GM12878 (cell line): Measurements from ENCODE around the gene TEAD4. TPM values are rescaled to one million over a fixed set of nuclear protein-coding genes. Genes with fewer than 3 reads are reported as not detected.

Experiments used
- ATAC-seq: fragments of 200-7000 bp; cut with Tn5 transposase; 3 replicates; pipeline ENCODE4 v1.9.1; 2020; ENCODE audit warnings: mild to moderate bottlenecking, moderate library complexity
- BruUV-seq: library from RNA; stranded (reverse); fragments of 400-500 nt; replicated peaks from 2 replicates; lab custom pipeline; 2021; lab: Mats Ljungman, UMichigan
- CTCF ChIA-PET: fragments of 300-600 bp; sonication (Branson Sonifier 250); formaldehyde crosslinking; extraction: SDS; loops from one replicate; lab custom pipeline; 2021; ENCODE audit warnings: inconsistent platforms; lab: Yijun Ruan, JAX
- POLR2A ChIA-PET: fragments of 350-600 bp; formaldehyde crosslinking; extraction: SDS; loops from one replicate; lab custom pipeline; 2021; ENCODE audit warnings: inconsistent platforms; lab: Charles Lee
- RAD21 ChIA-PET: fragments of 300-600 bp; sonication (Branson Sonifier 250); formaldehyde crosslinking; loops from one replicate; lab custom pipeline; 2023; ENCODE audit warnings: antibody characterized with exemption; ENCODE audit not compliant: unreplicated experiment; lab: Charles Lee
- SMC1A ChIA-PET: fragments of 300-600 bp; sonication (Branson Sonifier 250); formaldehyde crosslinking; loops from one replicate; lab custom pipeline; 2023; ENCODE audit not compliant: unreplicated experiment, uncharacterized antibody; lab: Charles Lee
- DNase-seq: peaks from one replicate; pipeline ENCODE4 v3.0.0-alpha.2; 2011; ENCODE audit warnings: low read depth, low spot score
- FAIRE-seq: peaks from 3 replicates; lab custom pipeline; 2011; peaks lifted over from hg19 to GRCh38; lab: Jason Lieb, UNC
- H2AFZ ChIP-seq: 2 replicates; pipeline ENCODE4 v1.6.0; 2011; ENCODE audit warnings: low read depth, low read length, control low read depth; ENCODE audit not compliant: control insufficient read depth
- H3K27ac ChIP-seq: 2 replicates; pipeline ENCODE4 v1.5.1; 2011; ENCODE audit warnings: control low read depth; ENCODE audit not compliant: control insufficient read depth, insufficient read depth
- H3K27me3 ChIP-seq, 2 experiments: replicated peaks in 1 of 2; 2 replicates each; pipeline versions ENCODE4 v1.6.0 to v1.6.1; 2011; ENCODE audit warnings: low read length in 1 of 2; ENCODE audit not compliant: control insufficient read depth in 2 of 2, insufficient read depth in 2 of 2
- H3K36me3 ChIP-seq, 2 experiments: 2 replicates each; pipeline ENCODE4 v1.5.1; 2011; ENCODE audit warnings: low read length in 1 of 2; ENCODE audit not compliant: control insufficient read depth in 2 of 2, insufficient read depth in 2 of 2
- H3K4me1 ChIP-seq: 2 replicates; pipeline ENCODE4 v1.6.1; 2011; ENCODE audit warnings: mild to moderate bottlenecking, low read length, moderate library complexity, mixed read lengths; ENCODE audit not compliant: control insufficient read depth, insufficient read depth
- H3K4me2 ChIP-seq: 2 replicates; pipeline ENCODE4 v1.6.0; 2011; ENCODE audit warnings: control low read depth; ENCODE audit not compliant: control insufficient read depth, insufficient read depth
- H3K4me3 ChIP-seq: fragments of 200-600 bp; sonication (generic); 2 replicates; pipeline ENCODE4 v1.5.1; 2016
- H3K79me2 ChIP-seq: 2 replicates; pipeline ENCODE4 v1.6.0; 2011; ENCODE audit warnings: low read length; ENCODE audit not compliant: control insufficient read depth, insufficient read depth
- H3K9ac ChIP-seq: 2 replicates; pipeline ENCODE4 v1.8.0; 2011; ENCODE audit warnings: low read length, control low read depth, mixed read lengths; ENCODE audit not compliant: control insufficient read depth, insufficient read depth
- H3K9me3 ChIP-seq: replicated peaks from 3 replicates; pipeline ENCODE4 v1.5.1; 2011; ENCODE audit warnings: mild to moderate bottlenecking, low read length; ENCODE audit not compliant: control insufficient read depth, insufficient read depth
- H4K20me1 ChIP-seq: 2 replicates; pipeline ENCODE4 v1.6.0; 2011; ENCODE audit not compliant: control insufficient read depth, insufficient read depth
- BCL11A ChIP-seq: IDR thresholded peaks from 2 replicates; pipeline ENCODE4 v1.6.1; 2011; ENCODE audit warnings: low read depth, low read length
- EGR1 ChIP-seq, 2 experiments: IDR thresholded peaks; 1 replicate in 1 of 2; 2 replicates in 1 of 2; pipeline ENCODE4 v1.6.1; 2011 to 2012; ENCODE audit warnings: low read depth in 2 of 2, low read length in 2 of 2, borderline replicate concordance in 1 of 2, mild to moderate bottlenecking in 1 of 2, moderate library complexity in 1 of 2
- HCFC1 ChIP-seq: fragments of 150-350 bp; IDR thresholded peaks from 2 replicates; pipeline ENCODE4 v1.6.1; 2014; ENCODE audit warnings: low read length
- HDGF ChIP-seq: fragments of 450-650 bp; IDR thresholded peaks from 2 replicates; pipeline ENCODE4 v1.6.1; 2016; ENCODE audit warnings: antibody characterized with exemption
- KAT2A ChIP-seq: conservative IDR thresholded peaks from 2 replicates; pipeline ENCODE4 v1.6.1; 2011; ENCODE audit warnings: low read depth, low read length; ENCODE audit not compliant: control insufficient read depth
- PAX5 ChIP-seq: IDR thresholded peaks from 2 replicates; pipeline ENCODE4 v1.6.1; 2011; ENCODE audit warnings: low read depth, low read length, borderline replicate concordance
- PAX8 ChIP-seq: fragments of 450-650 bp; IDR thresholded peaks from 2 replicates; pipeline ENCODE4 v1.6.1; 2017; ENCODE audit warnings: mild to moderate bottlenecking, moderate library complexity
- PML ChIP-seq: IDR thresholded peaks from 2 replicates; pipeline ENCODE4 v1.6.1; 2012; ENCODE audit warnings: low read length, inconsistent platforms
- POLR2AphosphoS2 ChIP-seq: IDR thresholded peaks from 2 replicates; pipeline ENCODE4 v1.6.1; 2011; ENCODE audit warnings: low read depth, mild to moderate bottlenecking, low read length, improper control_type of control experiment, moderate library complexity
- POLR2AphosphoS5 ChIP-seq: IDR thresholded peaks from 2 replicates; pipeline ENCODE4 v1.6.1; 2011; ENCODE audit warnings: mild to moderate bottlenecking, low read length, inconsistent platforms
- RAD21 ChIP-seq: IDR thresholded peaks from 2 replicates; pipeline ENCODE4 v1.6.1; 2011; ENCODE audit warnings: mild to moderate bottlenecking, low read depth, low read length, moderate library complexity; ENCODE audit not compliant: insufficient read depth
- RFX5 ChIP-seq: IDR thresholded peaks from 2 replicates; pipeline ENCODE4 v1.6.1; 2011; ENCODE audit warnings: low read depth, low read length, improper control_type of control experiment
- RUNX3 ChIP-seq: IDR thresholded peaks from 2 replicates; pipeline ENCODE4 v1.6.1; 2012; ENCODE audit warnings: low read length, inconsistent platforms
- SMARCA5 ChIP-seq: fragments of 450-650 bp; IDR thresholded peaks from 2 replicates; pipeline ENCODE4 v1.6.1; 2017; ENCODE audit warnings: mild to moderate bottlenecking
- SP1 ChIP-seq: IDR thresholded peaks from one replicate; pipeline ENCODE4 v1.6.1; 2011; ENCODE audit warnings: low read depth, low read length
- TCF7 ChIP-seq: IDR thresholded peaks from 2 replicates; pipeline ENCODE4 v1.6.1; 2014; ENCODE audit warnings: antibody characterized with exemption, borderline replicate concordance
- WGBS: methylation state at CpG from one replicate; pipeline ENCODE4 v1.1.6; 2016; ENCODE audit warnings: low lambda C conversion rate; ENCODE audit not compliant: insufficient replicate concordance, insufficient coverage; ENCODE audit errors: missing lambda C conversion rate; 5-methylcytosine and 5-hydroxymethylcytosine counted together
- in situ Hi-C: fragments of 300-500 bp; cut with MboI; formaldehyde crosslinking; loops from 9 replicates; pipeline ENCODE4 v1.14.3; 2018; ENCODE audit warnings: mixed read lengths
- intact Hi-C: fragments of 100-400 bp; cut with micrococcal nuclease; formaldehyde crosslinking; loops from one replicate; pipeline ENCODE4 v1.14.2; 2022; ENCODE audit not compliant: unreplicated experiment
- polyA plus RNA-seq, 11 experiments: library from polyadenylated mRNA; depleted of rRNA in 4 of 11; unstranded in 6 of 11; stranded (reverse) in 5 of 11; fragments of >200 nt; fragmentation: Nextera tagmentation in 4 of 11; fragmentation: Illumina TruSeq in 1 of 11; extraction: Ambion mirVana in 4 of 11; extraction: Trizol in 1 of 11; gene quantifications; 1 replicate in 1 of 11; 2 replicates in 10 of 11; pipeline versions ENCODE4 v1.2.1 to v1.2.3, GENCODE V29; 2011 to 2016; ENCODE audit warnings: inconsistent platforms in 2 of 11, missing spikeins in 2 of 11, low read depth in 1 of 11
- total RNA-seq, 4 experiments: library from RNA; depleted of rRNA in 3 of 4; stranded (reverse); fragments of >200 nt in 3 of 4; fragmentation: Illumina TruSeq in 1 of 4; extraction: Trizol in 1 of 4; gene quantifications; 2 replicates each; pipeline versions ENCODE4 v1.2.1 to v1.2.3, GENCODE V29; 2013 to 2021
- TF ChIP-seq, protein P1 (sequence below): fragments of 450-650 bp; IDR thresholded peaks from 2 replicates; pipeline ENCODE4 v1.6.1; 2017; ENCODE audit warnings: antibody characterized with exemption, mild to moderate bottlenecking, moderate library complexity
- TF ChIP-seq, protein P2 (sequence below): fragments of 450-650 bp; IDR thresholded peaks from 2 replicates; pipeline ENCODE4 v1.6.1; 2014; ENCODE audit warnings: mild to moderate bottlenecking
- TF ChIP-seq, protein P3 (sequence below): IDR thresholded peaks from 2 replicates; pipeline ENCODE4 v1.6.1; 2012; ENCODE audit warnings: low read depth, low read length, improper control_type of control experiment
- TF ChIP-seq, protein P4 (sequence below): IDR thresholded peaks from 2 replicates; pipeline ENCODE4 v1.6.1; 2012; ENCODE audit warnings: low read depth, low read length, improper control_type of control experiment

The TEAD4 gene
- total and polyA plus RNA-seq, 10 of the 15 experiments (the other 5 are each of a cell fraction or from before 2014, with no cell fraction given): 0.04 to 0.68 (median 0.31) TPM; not detected in 4

DNA sequence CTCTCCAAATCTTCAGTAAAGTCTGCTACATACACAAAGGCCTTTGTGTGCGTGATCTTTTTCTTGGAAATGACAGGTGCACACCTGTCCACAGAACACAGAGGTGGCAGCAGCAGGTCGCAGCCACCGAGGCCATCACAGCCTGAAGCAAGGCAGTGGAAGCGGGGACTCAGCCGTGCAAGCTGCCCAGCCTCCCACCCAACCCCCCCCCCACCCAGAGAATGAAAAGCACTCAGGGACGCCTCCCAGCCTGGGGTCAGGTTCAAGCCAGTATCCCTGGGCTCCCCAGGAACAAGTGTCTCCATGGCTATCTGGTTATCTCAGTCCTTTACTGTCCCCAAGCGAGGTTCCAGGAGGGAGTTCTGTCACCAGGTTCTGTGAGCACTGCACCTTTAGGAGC lies 86.8 kb downstream of the TEAD4 start:
- DNase-seq (no peak), ATAC-seq (no peak), FAIRE-seq (no peak)
- POLR2A ChIA-PET: no interaction called here
- WGBS: 5% methylated on average over 6 of the region's 7 CpGs
- H3K4me1 ChIP-seq: no peaks in the 10 kb centered on the region
- CTCF ChIA-PET: no interaction called here
- TF ChIP-seq SP1: no peak
- TF ChIP-seq PAX8: no peak
- no peak for TF ChIP-seq BCL11A
- TF ChIP-seq POLR2AphosphoS2: no peak
- TF ChIP-seq HCFC1: no peak
- TF ChIP-seq PAX5: no peak
- TF ChIP-seq, protein P1, sequence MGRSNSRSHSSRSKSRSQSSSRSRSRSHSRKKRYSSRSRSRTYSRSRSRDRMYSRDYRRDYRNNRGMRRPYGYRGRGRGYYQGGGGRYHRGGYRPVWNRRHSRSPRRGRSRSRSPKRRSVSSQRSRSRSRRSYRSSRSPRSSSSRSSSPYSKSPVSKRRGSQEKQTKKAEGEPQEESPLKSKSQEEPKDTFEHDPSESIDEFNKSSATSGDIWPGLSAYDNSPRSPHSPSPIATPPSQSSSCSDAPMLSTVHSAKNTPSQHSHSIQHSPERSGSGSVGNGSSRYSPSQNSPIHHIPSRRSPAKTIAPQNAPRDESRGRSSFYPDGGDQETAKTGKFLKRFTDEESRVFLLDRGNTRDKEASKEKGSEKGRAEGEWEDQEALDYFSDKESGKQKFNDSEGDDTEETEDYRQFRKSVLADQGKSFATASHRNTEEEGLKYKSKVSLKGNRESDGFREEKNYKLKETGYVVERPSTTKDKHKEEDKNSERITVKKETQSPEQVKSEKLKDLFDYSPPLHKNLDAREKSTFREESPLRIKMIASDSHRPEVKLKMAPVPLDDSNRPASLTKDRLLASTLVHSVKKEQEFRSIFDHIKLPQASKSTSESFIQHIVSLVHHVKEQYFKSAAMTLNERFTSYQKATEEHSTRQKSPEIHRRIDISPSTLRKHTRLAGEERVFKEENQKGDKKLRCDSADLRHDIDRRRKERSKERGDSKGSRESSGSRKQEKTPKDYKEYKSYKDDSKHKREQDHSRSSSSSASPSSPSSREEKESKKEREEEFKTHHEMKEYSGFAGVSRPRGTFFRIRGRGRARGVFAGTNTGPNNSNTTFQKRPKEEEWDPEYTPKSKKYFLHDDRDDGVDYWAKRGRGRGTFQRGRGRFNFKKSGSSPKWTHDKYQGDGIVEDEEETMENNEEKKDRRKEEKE: no peak
- TF ChIP-seq HDGF: no peak
- TF ChIP-seq TCF7: no peak
- TF ChIP-seq PML: no peak
- no peak for TF ChIP-seq RUNX3
- TF ChIP-seq, protein P2, sequence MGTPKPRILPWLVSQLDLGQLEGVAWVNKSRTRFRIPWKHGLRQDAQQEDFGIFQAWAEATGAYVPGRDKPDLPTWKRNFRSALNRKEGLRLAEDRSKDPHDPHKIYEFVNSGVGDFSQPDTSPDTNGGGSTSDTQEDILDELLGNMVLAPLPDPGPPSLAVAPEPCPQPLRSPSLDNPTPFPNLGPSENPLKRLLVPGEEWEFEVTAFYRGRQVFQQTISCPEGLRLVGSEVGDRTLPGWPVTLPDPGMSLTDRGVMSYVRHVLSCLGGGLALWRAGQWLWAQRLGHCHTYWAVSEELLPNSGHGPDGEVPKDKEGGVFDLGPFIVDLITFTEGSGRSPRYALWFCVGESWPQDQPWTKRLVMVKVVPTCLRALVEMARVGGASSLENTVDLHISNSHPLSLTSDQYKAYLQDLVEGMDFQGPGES: no peak
- TF ChIP-seq SMARCA5: no peak
- TF ChIP-seq, protein P3, sequence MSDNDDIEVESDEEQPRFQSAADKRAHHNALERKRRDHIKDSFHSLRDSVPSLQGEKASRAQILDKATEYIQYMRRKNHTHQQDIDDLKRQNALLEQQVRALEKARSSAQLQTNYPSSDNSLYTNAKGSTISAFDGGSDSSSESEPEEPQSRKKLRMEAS: no peak
- no peak for TF ChIP-seq RAD21
- no peak for TF ChIP-seq RFX5
- TF ChIP-seq KAT2A: no peak
- TF ChIP-seq POLR2AphosphoS5: no peak
- TF ChIP-seq, protein P4, sequence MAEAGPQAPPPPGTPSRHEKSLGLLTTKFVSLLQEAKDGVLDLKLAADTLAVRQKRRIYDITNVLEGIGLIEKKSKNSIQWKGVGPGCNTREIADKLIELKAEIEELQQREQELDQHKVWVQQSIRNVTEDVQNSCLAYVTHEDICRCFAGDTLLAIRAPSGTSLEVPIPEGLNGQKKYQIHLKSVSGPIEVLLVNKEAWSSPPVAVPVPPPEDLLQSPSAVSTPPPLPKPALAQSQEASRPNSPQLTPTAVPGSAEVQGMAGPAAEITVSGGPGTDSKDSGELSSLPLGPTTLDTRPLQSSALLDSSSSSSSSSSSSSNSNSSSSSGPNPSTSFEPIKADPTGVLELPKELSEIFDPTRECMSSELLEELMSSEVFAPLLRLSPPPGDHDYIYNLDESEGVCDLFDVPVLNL: no peak
- TF ChIP-seq EGR1 (IDR thresholded peaks at IDR 0.05; ENCODE audit: borderline replicate concordance in 1 of 2, low read depth in 2 of 2, low read length in 2 of 2): no peak
- no peaks in the 10 kb centered on the region for H4K20me1 ChIP-seq
- RAD21 ChIA-PET: no interaction called here
- SMC1A ChIA-PET: no interaction called here
- H3K9ac ChIP-seq: no peak overlapping the region
- no peak overlapping the region for H3K4me3 ChIP-seq
- H3K79me2 ChIP-seq: no peaks in the 10 kb centered on the region
- intact Hi-C loops (no loop called here), in situ Hi-C loops (no loop called here)
- peaks cover 0 to 2% of the 10 kb centered on the region in 2 experiments; a peak in 1 of 4 replicates for H3K27me3 ChIP-seq
- H3K27ac ChIP-seq: no peak overlapping the region
- no peaks in the 10 kb centered on the region for H3K9me3 ChIP-seq
- no peak overlapping the region for H2AFZ ChIP-seq
- BruUV-seq: no TSS peak
- no peaks in the 10 kb centered on the region for H3K36me3 ChIP-seq
- H3K4me2 ChIP-seq: no peak overlapping the region
